Stimulated activated CD4-positive, alpha-beta T cell treated with anti-CD3 and anti-CD28 coated beads, Interleukin-15, amount 100 ng/mL, for 24 hours (primary cell): ENCODE results near the gene LRIG1.

ENCODE experiments used
- DNase-seq: peaks from one replicate; pipeline ENCODE4 v3.0.0-alpha.2; 2020

LRIG1 gene

DNA sequence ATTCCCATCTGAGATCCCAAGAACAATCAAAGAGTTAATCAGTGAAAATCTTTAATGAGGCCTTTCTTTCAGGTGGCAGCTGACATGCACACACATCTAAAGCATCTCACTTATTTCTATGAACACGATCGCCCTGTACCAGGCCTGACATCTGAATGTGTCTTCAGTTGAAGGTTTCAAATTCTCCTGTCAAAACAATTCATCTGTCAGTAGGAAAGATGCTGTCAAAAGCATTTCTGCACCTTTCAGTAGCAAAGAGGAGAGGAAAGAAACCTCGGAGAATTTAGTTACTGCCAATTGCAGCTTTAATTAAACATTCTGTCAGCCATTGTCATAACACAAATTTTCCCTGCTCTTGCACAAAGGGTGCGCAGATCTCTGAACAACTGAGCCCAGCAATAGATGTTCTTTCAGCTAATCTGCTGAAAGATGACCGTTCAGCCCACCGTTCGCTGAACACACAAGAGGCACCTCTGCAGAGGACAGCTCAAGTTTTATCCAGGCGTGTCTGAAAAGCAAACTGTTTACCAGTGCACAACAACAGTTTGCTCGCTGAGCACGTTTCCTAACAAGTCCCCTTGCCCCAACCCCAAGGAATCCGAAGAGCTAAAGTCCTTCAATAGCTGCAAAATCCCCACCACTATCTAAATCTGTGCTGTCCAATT lies 34.1 kb downstream of the LRIG1 start:
- DNase-seq = no peak

DNA sequence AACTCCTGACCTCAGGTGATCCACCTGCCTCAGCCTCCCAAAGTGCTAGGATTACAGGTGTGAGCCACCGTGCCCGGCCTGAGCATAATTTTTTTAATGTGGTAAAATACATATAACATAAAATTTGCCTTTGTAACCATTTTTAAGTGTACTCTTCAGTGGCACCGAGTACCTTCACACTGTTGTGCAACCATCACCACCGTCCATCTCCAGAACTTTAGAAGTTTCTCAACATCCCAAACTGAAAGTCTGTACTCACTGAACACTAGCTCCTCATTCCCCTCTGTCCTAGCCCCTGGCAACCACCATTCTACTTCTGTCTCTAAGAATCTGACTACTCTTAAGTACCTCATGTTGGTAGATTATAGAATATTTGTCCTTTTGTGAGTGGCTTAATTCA lies 35.2 kb downstream of the LRIG1 start:
- no peak for DNase-seq

DNA sequence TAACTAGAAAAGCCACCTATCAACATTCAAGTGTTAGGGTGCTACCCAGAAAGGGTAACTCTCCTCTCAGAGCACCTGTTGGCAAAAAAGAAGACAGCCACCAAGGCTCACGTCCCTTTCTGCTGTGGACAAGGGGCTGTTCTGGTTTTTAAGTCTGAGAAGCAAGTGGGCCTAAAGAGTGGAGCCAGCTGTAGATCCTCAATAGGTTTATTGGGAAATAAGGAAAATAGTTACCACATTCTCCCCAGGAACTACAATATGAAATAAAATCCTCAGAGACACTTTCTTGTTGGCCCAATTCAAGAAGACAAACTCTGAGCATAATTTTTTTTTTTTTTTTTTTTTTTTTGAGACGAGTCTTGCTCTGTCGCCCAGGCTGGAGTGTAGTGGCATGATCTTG lies 35.8 kb downstream of the LRIG1 start:
- DNase-seq = no peak

DNA sequence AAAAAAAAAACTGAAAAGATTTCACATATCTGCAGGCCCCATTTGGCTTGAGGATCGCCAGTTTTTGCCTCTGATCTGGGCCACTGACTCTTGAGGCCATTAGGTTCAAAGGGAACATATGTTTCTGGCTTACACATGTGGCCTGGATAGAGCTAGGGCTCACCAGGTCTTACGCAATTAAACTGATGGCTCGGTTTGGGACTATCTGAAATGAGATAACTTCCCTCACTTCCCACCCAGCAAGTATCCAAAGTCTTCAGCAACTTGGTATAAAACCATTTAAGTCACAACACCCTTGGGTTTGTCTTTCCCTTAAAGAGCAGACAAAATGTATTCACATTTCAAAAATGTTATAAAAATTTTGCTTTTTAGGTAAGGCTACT lies 36.3 kb downstream of the LRIG1 start:
- no peak for DNase-seq

DNA sequence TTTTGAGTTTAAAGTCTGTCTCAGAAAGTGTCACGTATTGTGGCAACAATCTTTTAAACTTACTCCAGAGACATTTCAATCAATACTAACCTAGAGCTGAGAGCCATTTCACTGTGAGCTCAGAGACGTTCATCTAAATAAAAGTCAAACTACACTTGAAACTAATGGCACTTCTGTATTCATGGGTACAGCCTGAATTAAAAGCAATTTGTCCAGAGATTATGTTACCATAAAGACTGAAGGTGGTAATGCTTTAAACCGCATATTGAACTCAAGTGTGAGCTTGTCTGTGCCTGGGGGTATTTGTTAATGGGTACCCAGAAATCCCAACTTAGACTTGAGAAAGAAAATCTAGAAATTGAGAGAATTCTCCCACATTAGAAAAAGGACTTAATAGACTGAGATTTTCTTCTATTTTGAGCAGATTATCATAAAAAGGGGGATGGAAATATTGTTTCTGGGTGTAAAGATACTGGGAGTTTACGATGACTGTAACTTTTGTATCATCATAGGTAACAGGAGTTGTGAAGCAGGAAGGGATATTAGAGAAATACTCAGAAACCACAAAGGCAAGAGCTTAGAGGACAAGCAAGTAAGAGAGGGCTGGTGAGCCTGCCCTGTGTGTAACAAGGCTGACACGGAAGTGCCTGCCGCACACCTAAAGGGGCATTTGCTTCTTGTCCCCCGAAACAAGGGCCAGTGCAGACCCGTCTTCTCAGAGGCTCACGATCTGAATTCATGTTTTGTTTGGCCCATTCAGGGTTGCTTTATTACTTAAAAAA lies 36.9 kb downstream of the LRIG1 start:
- no peak for DNase-seq

DNA sequence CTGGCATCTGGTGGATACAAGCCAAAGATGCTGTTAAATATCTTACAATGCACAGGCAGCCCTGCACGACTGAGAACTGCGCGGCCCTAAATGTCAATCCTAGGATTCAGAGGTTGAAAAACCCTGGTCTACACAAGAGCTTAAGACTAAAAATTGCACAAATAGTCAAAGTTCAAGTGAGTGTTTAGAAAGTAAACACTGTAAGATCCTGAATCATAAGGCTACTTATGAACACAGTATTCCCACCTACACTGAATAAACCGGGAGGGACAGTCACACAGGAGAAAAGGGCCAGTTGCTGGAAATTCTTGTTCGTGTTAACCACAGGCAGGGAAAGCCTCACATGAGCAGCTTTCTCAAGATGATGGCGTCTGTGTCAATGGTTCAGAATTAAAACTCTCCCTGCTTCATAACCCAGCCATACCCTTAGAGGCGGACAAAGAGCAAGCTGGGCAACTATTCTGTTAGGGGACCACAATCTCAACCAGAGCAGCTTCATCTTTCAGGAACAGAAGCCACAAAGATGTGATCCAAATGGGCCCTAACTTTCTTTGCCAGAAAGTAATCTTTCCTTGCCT lies 37.7 kb downstream of the LRIG1 start:
- DNase-seq = no peak

DNA sequence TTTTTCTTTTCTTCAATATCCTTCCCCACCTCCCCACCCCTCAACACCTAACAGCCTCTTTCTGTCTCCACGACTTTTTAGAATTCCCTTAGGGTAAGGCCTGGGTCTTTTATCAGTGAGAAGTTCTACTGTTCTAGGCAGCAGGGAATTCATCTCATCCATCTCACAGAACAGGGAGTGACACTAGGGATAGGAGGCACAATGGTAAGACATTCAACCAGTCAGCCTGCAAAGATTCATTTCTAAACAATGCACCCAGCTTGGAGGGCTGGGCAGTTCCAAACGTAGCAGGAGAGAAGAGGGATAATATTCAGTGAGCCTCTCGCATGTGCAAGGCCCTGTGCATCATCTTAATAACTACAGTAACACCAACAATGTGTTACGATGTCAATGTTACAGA lies 43.6 kb downstream of the LRIG1 start:
- DNase-seq = no peak

DNA sequence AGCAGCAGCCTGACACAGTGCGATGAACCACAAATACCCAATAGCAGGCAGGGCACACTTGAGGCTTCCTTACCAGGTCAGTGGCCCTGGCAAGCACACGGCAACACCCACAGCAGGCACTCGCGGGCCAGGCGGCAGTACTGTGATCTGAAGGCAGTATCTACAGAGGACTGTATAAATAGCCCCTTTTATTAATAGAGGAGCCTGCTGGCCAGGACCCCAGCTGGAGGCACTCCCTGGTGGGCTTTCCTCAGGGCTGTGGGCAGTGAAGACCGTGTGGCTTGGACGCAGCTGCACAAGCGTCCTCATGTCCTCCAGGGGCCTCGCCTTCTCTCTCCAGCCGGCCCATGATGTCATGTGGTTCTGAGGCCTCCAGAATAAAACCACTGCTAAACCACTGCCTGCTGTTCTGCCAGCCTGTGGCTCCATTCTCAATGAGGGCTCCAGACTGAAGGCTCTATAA lies 44.1 kb downstream of the LRIG1 start:
- DNase-seq = no peak

DNA sequence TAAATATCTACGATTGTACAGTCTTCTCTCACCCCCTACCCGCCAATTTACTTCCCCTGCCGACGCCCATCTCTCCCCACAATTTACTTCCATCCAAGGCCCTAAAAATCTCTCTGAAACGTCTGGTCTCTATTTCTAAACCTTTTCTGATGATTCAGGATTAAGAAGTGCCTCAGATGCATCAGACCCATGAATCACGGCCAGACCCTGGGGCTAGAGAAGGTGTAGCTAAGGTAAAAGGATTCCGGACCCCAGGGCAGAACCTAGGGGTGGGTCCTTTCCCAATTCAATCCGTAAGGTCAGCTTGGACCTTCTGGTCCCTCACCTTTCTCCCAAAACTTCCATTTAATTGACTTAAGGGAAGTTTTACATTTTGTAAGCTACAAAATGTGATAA lies 46.4 kb downstream of the LRIG1 start:
- DNase-seq = no peak

DNA sequence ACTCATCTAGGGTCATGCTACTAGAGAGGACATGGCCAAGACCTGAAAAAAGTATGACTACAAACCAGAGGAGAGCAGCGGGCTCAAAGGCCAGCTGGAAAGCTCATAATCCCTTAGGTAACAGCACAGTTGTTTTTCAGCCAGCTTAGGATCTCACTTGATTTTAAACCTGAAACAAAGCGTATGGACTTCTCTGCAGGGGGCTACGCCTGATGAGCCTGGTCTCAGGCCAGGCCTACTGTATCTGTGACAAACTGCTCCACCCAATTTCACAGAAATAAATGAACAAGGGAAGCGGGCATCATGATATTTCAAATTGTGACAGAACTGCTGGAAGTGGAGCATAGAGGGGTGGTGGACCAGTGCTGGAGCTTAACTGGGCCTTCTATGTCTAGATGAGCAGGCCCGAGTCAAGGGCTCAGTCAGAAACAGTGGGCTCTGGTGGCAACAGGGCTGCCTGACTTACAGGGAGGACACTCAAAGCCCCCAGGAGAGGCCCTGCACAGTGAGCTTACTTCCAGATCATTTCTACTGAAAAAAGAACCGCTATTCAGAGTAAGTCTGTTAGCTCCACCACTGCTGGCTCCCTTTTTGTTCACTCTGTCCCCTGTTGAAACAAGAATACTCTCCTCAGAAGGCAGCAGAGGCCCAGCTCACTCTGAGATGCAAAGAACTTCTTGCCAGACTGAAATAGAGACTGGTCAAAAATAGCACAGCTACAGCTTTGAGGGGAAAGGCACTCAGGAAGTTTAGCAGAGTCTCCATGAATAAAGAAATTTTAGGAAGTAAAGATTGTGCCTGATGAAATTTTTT lies 47.0 kb downstream of the LRIG1 start:
- no peak for DNase-seq

DNA sequence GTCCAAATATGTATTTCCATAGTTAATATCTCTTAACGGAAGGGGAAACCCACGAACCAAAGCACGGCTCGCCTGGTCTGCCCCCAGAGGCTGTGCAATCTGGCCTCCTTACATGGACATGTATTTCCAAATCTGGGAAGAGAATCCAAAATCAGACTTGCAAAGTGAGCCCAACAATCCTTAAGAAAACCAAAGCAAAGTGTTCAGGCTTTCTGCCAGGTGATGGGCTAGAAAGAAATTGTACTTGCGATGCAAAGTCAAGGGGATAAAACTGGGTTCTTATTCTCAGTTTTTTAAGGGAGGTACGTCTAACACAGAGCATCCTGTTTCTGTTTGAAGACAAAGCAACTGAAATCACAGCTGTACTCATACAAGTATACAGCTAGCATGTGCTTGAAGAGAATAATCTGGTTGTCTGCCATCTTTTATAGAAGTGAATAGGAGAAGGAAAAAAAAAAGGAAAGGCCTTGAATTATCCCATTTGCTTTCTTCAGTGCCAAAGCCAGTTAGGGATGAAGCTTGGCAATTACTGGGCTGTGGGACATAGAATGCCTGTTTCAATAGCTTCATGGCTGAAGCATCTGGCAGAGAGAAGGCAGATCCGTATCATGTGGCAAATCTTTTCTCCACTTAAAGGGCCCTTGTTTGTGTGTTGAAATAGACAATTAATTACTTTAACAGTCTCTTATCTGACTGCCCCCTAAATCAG lies 48.4 kb downstream of the LRIG1 start:
- DNase-seq = no peak

DNA sequence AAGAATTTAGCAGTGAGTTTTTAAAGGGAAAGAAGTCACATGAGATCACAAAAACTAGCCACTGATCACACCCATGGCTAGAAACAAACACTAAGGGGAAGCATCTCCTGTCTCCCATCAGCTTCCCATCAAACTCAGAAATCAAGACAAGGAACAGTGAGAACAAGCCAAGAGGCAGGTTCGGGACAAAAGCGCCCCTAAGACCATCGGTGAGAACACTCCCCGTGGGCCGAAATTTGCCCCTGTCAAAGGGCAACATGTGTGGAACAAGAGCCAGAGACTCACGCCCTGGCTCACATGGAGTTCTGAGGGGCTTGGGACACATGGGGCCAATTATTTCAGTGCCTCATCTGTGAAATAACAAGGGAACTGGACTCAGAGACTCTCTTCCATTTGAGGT lies 49.1 kb downstream of the LRIG1 start:
- DNase-seq = no peak

DNA sequence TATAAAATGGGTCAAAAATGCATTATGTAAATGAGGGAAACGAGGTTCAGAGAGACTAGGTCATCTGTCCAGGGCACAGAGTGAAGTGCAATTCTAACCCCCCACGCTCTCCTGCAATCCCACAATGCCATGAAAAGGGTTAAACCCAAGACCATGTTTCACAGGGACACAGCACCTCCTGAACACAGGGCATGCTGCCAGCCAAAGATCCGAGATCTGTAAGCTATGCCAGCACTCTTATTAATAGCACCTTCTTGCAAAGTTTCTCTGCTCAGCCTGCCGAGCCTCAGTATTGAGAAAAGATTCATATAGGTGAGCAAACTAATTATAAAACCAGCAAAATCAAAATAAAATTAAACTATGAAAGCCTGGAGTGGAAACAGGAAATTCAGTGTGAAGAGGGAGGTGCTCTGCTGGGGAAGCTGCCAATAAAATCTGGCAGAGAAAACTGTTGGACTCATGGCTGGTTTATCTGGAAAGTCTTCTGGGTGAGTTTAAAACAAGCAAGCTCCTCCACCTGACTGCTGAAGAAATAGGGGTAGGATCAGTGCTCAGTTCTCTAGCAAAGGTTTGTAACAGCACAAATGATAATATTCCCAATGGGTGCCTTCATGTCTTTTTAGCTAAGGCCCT lies 50.3 kb downstream of the LRIG1 start:
- no peak for DNase-seq

DNA sequence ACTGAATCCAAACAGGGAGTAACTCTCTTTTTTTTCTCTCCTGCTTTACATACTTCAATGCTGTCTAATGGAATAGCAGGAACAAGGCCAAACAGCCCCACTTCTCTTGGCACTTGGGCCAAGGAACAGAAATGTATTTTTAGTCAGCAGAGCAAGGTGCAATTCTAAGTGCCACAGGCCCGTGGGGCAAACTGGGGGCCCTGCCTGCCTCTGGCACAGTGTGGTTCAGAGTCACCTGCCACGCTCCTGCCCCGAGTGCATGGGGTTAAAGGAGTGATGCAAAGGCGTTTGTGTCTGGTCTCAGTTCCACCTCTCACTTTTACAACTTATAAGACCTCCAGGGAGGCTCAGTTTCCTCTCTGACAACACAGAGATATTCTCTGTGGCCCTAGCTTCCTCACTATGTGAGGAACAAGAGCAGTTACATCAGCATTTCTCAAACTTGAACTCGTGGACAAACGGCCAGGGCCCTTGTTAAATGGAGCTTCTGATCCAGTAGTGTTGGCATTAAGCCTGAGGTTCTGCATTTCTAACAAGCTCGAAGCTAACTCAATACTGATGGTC lies 51.3 kb downstream of the LRIG1 start:
- DNase-seq = no peak

DNA sequence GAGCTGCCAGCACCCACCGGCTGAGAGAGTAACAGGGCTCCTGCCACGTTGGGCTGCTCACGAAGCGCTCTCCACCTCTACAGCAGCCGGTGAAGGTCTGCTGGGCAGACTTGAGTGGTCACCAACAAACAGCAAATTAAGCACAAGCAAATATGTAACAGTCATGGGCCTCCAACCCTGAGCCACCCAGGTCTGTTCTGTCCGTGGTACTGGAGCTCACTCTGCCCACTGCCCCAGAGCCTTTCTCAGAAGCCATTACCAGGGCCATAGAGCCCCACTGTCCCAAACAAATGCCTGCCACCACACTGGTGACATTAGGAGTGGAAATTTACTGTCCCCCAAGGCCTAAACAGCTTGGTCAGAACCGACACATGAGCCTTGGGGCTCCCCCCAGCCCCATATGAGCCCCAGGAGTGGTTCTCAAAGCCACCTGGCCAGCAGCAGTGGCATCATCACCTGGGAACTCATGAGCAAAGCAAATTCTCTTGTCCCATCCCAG lies 56.6 kb downstream of the LRIG1 start:
- no peak for DNase-seq

DNA sequence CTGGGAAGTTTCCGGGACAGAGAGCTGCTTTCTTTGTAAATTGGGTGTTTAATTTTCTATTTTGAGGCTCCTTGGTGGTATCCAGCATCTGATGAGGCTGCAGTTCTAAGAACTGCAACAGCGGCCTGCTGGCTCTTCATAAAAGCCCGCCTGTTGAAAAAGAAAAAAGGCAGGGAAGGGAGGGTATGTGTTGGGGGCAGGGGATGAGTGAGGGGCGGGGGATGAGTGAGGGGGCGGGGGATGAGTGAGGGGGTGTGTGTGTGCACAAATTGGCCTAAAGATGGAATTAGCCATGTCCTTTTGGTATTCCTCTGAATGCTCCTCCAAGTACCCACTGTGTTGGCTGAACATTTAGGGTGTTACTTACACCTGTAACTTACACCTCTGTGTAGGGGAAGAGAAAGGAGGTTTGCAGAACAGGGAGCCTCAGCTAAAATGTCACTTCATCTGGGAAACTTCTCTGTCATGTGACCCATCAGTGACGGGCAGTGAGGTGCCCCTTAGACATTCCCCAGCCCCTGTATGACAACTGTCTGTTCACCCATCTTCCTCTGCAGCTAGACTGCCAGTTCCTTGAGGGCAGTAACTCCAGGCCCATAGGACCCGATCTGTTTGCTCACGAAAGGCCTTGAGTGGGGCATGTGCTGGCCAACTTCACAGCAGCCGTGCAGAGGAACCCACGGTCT lies 57.6 kb downstream of the LRIG1 start:
- no peak for DNase-seq

DNA sequence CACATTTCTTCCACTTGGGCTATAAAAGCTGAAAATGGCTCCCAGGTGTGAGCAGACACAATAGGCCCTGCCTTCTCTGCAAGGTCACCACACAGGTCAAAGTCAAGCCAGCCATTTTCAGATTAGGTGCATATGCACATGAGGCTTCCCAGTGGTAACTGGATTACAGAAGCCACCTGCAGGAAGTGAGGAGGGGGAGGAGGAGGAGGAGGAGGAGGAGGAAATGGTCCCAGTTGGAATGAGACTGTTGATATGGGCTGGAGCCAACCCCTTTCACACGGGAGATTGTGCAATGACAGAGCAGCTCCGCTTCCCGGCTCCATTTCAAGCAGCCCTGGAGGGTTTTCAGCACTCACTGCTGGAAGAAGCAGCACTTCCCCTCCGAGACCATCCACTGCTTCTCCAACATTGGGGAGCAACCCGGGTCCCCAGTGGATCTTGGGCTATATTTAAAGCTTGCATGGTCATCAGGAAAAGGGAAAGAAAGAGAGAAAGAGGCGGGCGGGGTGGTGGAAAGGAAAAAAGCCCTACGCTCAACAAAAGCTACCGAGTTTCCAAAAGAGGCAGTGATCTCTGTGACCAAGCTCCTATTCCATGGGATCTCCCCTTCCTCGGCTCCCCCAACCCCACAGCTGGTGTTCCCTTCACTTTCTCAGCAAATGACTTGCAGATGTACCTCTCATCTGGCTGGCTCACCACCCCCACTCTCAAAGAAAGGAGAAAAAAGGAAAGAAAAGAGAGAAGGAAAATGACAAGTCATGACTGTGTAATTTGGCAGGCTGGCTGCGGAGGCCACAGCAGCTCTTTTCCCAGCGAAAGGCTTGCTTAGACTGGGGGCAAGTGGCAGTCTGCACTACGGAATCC lies 58.3 kb downstream of the LRIG1 start:
- no peak for DNase-seq

DNA sequence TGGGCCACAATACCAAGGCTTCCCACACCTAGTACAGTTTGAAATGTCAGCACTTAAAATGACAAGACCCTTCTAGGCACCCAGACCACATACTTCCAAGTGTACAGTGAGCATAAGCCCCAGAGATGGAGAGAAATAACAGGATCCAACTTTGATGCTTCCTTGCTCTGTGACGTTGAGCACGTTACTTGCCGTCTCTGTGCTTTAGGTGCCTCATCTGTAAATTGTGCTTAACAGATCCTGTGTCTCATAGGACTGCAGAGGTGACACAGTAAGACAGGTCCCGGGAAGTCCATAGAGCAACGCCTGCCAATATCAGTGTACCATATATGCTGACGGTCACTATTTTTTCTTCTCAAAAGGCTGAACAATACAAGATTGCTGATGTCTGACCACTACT lies 59.1 kb downstream of the LRIG1 start:
- no peak for DNase-seq

DNA sequence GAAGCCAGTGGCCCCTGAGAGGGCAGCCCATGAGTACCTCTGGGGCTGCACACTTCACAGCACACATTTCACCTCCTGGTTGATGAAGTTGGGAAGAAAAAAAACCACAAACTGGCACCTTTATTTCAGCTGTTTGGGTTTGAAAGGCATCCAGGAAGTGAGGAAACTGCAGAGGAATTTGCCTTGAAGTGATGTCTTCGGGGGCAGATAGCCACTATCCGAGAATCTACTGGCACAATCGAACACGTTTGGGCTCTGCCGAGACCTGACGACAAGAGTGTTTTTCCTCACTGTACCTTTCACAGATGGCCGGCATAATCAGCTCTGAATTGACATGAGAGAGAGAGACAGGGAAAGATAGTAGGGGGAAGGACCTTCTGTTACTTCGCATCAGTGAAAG lies 59.7 kb downstream of the LRIG1 start:
- DNase-seq = no peak

DNA sequence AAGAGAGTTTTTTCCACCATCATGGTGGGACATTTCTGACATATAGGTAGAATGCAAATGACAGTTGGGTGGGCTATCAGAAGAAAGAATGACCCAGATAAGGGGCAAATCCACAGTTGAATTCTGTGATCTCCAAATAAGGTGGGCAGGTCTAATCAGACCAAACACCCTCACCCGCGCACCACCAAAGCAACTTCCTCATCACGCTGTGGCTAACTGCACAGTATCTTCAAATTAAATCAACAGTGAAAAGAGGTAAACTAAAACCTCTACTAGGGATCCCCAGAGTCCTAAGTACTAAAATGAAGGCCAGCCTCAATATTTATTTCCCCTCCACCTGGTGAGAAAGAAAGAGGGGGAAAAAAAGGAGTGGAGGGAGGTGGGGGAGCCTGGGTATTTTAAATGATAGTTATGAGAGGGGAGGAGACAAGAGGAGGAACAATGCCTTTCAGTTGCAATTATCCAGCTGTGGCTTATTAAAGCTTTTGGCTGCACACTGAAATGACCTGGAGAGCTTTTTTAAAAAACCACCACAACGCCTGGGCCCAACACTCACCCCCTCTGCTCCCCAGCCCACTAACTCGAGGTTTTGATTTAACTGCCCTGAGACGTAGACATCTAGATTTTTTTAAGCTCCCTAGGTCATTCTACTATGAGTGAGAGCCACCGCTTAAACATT lies 61.0 kb downstream of the LRIG1 start:
- no peak for DNase-seq
